Measurements from ENCODE around the gene GPC6. TPM values are rescaled to one million over a fixed set of nuclear protein-coding genes. Genes with fewer than 3 reads are reported as not detected.

GPC6 gene
- total RNA-seq, 4 donors from 2014 or later, result 6.7 to 67.2 (median 11.1) TPM

DNA sequence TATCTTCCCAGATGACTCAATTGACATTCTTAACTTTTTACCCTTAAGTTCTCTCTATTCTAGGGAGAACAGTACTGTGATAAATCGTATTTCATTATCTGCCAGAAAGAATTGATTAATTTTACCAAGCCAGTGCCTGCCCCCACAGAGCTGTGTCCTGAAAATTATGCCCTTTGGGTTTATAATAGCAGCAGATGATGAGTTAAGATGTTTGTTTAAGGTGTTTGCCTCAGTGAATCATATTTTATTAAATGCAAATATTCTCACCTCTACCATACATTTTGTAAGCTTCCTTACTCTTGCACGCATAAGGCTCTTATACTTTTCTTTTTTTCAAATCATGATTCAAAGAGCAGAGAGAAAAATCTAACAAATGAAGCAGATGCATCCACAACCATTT, 934.3 kb downstream of the GPC6 start:
- Histone ChIP-seq H3K36me3 (no peaks in the 10 kb centered on the region), H3K4me3 (no peak overlapping the region), H3K4me1 (no peaks in the 10 kb centered on the region), H3K9me3 (no peaks in the 10 kb centered on the region), H3K27me3 (no peaks in the 10 kb centered on the region), H3K27ac (no peak overlapping the region)
- intact Hi-C loops (cut with DNase I; ENCODE audit: low total_unique reads), result no loop called here
- no peak for DNase-seq
- TF ChIP-seq, protein P1, sequence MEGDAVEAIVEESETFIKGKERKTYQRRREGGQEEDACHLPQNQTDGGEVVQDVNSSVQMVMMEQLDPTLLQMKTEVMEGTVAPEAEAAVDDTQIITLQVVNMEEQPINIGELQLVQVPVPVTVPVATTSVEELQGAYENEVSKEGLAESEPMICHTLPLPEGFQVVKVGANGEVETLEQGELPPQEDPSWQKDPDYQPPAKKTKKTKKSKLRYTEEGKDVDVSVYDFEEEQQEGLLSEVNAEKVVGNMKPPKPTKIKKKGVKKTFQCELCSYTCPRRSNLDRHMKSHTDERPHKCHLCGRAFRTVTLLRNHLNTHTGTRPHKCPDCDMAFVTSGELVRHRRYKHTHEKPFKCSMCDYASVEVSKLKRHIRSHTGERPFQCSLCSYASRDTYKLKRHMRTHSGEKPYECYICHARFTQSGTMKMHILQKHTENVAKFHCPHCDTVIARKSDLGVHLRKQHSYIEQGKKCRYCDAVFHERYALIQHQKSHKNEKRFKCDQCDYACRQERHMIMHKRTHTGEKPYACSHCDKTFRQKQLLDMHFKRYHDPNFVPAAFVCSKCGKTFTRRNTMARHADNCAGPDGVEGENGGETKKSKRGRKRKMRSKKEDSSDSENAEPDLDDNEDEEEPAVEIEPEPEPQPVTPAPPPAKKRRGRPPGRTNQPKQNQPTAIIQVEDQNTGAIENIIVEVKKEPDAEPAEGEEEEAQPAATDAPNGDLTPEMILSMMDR (IDR thresholded peaks at IDR 0.05), result no peak
- no peak for TF ChIP-seq POLR2A (IDR thresholded peaks at IDR 0.05)

DNA sequence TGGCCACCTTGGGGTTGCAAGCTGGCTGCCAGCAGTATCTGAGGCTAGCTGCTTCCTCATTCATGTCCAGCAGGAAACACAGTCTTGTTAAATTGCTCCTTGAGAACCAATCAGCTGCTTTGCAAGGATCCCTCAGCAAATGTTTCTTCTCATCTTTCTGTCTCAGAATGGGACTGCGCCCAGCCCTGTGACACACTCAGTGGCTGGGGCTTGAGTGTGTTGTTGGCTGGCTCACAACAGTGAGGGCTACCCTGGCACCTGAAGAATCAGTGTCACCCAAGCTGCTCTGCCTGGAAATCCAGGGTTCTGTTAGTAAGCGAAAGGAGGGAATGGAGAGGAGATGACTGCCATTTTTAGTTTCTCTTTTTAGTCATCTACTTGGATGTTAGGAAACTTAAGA, 935.7 kb downstream of the GPC6 start:
- Histone ChIP-seq H3K4me1 (no peaks in the 10 kb centered on the region), H3K36me3 (no peaks in the 10 kb centered on the region), H3K9me3 (no peaks in the 10 kb centered on the region), H3K27ac (no peak overlapping the region), H3K4me3 (no peak overlapping the region), H3K27me3 (no peaks in the 10 kb centered on the region)
- DNase-seq, result no peak
- intact Hi-C loops (cut with DNase I; ENCODE audit: low total_unique reads), result no loop called here
- TF ChIP-seq POLR2A (IDR thresholded peaks at IDR 0.05), result no peak
- TF ChIP-seq, protein P1 (IDR thresholded peaks at IDR 0.05), result no peak

DNA sequence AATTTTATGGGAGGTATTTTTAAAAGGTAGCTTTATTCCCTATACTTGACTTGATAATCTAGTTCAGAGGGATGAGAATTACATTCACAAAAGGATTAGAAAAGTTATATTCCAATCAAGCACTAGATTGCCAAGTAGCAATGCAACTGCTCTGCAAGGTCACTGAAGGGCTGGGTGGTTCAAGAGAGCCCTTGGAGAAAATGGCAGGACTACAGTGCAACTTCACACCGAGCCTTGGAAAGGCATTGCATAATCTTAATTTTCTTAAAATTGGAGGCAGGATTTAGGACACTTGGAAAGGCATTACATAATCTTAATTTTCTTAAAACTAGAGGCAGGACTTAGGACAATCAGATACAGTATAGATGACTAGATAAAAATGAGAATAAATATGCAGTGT, 936.9 kb downstream of the GPC6 start:
- intact Hi-C loops (cut with DNase I; ENCODE audit: low total_unique reads), result no loop called here
- H3K4me3 ChIP-seq, result no peak overlapping the region
- no peaks in the 10 kb centered on the region for H3K36me3 ChIP-seq
- no peak for DNase-seq
- no peak overlapping the region for H3K27ac ChIP-seq
- no peaks in the 10 kb centered on the region for H3K4me1 ChIP-seq
- no peaks in the 10 kb centered on the region for H3K9me3 ChIP-seq
- no peak for TF ChIP-seq POLR2A (IDR thresholded peaks at IDR 0.05)
- TF ChIP-seq, protein P1 (IDR thresholded peaks at IDR 0.05), result no peak
- no peaks in the 10 kb centered on the region for H3K27me3 ChIP-seq

DNA sequence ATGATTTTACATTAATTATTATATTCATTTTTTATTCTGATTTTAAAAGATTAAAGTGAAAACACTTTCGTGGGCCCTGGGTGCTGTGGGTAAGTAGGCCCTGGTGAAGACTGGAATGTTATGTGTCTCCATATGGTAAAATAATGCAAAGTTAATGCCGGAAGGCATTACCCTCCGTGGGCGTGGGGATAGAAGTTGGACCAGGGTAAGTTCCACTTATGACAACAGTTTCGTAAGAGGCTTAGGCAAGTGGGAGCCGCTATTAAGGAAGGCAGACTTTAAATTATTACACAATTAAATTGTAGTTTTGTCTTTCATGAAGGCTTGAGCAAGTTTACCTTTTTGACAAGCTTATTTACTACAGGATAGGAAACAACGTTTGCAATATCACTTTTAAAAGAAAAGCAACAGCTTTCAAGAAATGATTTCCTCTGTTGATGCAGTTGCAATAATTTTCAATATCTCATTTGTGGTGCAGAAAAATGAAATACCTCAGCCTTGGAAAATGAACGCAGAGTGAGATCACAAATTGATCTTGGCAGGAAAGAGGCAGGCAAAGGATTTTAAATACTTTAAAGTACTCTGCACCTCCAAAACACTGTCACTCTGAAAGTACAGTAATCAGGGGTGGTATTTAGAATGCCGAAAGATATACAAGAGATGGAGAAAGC, 942.3 kb downstream of the GPC6 start:
- intact Hi-C loops (cut with DNase I; ENCODE audit: low total_unique reads), result no loop called here

DNA sequence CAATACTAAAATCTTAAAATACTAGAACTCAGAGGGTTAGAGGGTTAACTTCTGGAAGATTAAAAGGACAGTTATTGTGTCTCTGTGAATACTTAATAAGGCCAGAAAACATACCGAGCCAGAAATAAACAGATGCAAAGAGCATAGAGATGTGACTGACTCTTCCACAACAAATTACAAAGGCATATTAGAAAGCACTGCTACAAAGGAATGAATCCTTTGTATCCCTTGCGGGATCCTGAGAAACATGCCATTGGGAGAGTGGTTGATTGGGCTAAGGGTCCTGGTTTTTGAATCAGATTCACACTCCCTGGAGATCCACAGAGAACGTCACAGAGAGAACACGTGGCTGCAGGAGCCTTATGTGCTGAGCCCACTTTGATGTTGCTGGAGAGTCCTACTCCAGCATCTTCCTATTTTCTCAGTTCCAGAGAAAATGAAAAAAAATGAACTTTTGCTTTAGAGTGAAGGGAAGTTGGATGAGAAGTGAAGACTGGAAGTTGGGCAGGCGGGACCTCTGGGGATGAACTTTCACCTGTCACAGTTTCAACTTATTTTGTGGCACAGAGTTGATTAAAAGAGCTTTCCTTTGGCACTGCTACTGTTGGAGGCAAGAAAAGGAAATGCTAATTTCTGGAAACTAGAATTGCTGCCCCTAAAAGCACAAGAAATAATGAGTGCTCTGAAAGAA, 943.0 kb downstream of the GPC6 start:
- no peaks in the 10 kb centered on the region for H3K9me3 ChIP-seq
- no peaks in the 10 kb centered on the region for H3K27me3 ChIP-seq
- DNase-seq, result no peak
- H3K27ac ChIP-seq, result no peak overlapping the region
- intact Hi-C loops (cut with DNase I; ENCODE audit: low total_unique reads), result no loop called here
- H3K4me3 ChIP-seq, result no peak overlapping the region
- H3K4me1 ChIP-seq, result no peaks in the 10 kb centered on the region
- TF ChIP-seq, protein P1 (IDR thresholded peaks at IDR 0.05), result no peak
- TF ChIP-seq POLR2A (IDR thresholded peaks at IDR 0.05), result no peak
- no peaks in the 10 kb centered on the region for H3K36me3 ChIP-seq

More for the DNA sequence above, 942.3 kb downstream of the GPC6 start:
- H3K9me3 ChIP-seq, result no peaks in the 10 kb centered on the region
- no peak overlapping the region for H3K27ac ChIP-seq
- no peaks in the 10 kb centered on the region for H3K36me3 ChIP-seq
- no peaks in the 10 kb centered on the region for H3K27me3 ChIP-seq
- H3K4me1 ChIP-seq, result no peaks in the 10 kb centered on the region
- no peak overlapping the region for H3K4me3 ChIP-seq
- no peak for DNase-seq
- TF ChIP-seq, protein P1 (IDR thresholded peaks at IDR 0.05), result no peak
- TF ChIP-seq POLR2A (IDR thresholded peaks at IDR 0.05), result no peak

Data from uterus (tissue), 4 donors.